GM23248 (cell line): ENCODE results near the gene CCHCR1. TPM values are rescaled to one million over a fixed set of nuclear protein-coding genes. Genes with fewer than 3 reads are reported as not detected.

Experiments
- DNase-seq: peaks from one replicate; pipeline ENCODE4 v3.0.0-alpha.2; 2015
- H2AFZ ChIP-seq: fragments of 200-600 bp; sonication (generic); 2 replicates; pipeline ENCODE4 v1.6.1; 2016; ENCODE audit warnings: antibody characterized with exemption
- H3F3A ChIP-seq: fragments of 200-600 bp; sonication (generic); 2 replicates; pipeline ENCODE4 v1.6.1; 2016; ENCODE audit warnings: mild to moderate bottlenecking, antibody characterized with exemption, mixed run types; ENCODE audit not compliant: insufficient read depth
- H3K27ac ChIP-seq: fragments of 200-600 bp; sonication (generic); 2 replicates; pipeline ENCODE4 v1.5.1; 2016; ENCODE audit warnings: mild to moderate bottlenecking
- H3K27me3 ChIP-seq: fragments of 200-600 bp; sonication (generic); replicated peaks from 2 replicates; pipeline ENCODE4 v1.6.1; 2016; ENCODE audit warnings: mild to moderate bottlenecking; ENCODE audit not compliant: insufficient read depth
- H3K36me3 ChIP-seq: fragments of 200-600 bp; sonication (generic); 2 replicates; pipeline ENCODE4 v1.6.1; 2016; ENCODE audit warnings: low read depth, mild to moderate bottlenecking
- H3K4me1 ChIP-seq: fragments of 200-600 bp; sonication (generic); 2 replicates; pipeline ENCODE4 v1.6.1; 2016; ENCODE audit warnings: mild to moderate bottlenecking; ENCODE audit not compliant: insufficient read depth
- H3K4me2 ChIP-seq: fragments of 200-600 bp; sonication (generic); one replicate; pipeline ENCODE4 v1.6.1; 2016; ENCODE audit warnings: mild to moderate bottlenecking; ENCODE audit not compliant: unreplicated experiment
- H3K4me3 ChIP-seq: fragments of 200-600 bp; sonication (generic); 2 replicates; pipeline ENCODE4 v1.5.1; 2016; ENCODE audit warnings: mild to moderate bottlenecking
- H3K79me2 ChIP-seq: fragments of 200-600 bp; sonication (generic); 2 replicates; pipeline ENCODE4 v1.6.1; 2016; ENCODE audit warnings: mild to moderate bottlenecking; ENCODE audit not compliant: insufficient read depth
- H3K9ac ChIP-seq: fragments of 200-600 bp; sonication (generic); 2 replicates; pipeline ENCODE4 v1.6.1; 2016; ENCODE audit warnings: mild to moderate bottlenecking
- H3K9me2 ChIP-seq: fragments of 200-600 bp; sonication (generic); 2 replicates; pipeline ENCODE4 v1.6.1; 2016; ENCODE audit warnings: mixed run types, mild to moderate bottlenecking, moderate library complexity; ENCODE audit not compliant: insufficient read depth
- H3K9me3 ChIP-seq: fragments of 200-600 bp; sonication (generic); one replicate; pipeline ENCODE4 v1.6.1; 2017; ENCODE audit warnings: low read depth
- H4K20me1 ChIP-seq: fragments of 200-600 bp; sonication (generic); 2 replicates; pipeline ENCODE4 v1.6.0; 2016; ENCODE audit not compliant: insufficient read depth
- EZH2 ChIP-seq: fragments of 200-600 bp; sonication (generic); IDR thresholded peaks from 2 replicates; pipeline ENCODE4 v1.6.1; 2018; ENCODE audit warnings: antibody characterized with exemption, mild to moderate bottlenecking; ENCODE audit not compliant: insufficient read depth, poor library complexity, severe bottlenecking
- EZH2phosphoT487 ChIP-seq: fragments of 200-600 bp; sonication (generic); IDR thresholded peaks from 2 replicates; pipeline ENCODE4 v1.6.1; 2018; ENCODE audit warnings: antibody characterized with exemption, moderate library complexity, mild to moderate bottlenecking, low read depth; ENCODE audit not compliant: insufficient read depth
- WGBS, 2 experiments: methylation state at CpG; one replicate each; pipeline ENCODE4 v1.1.6; 2015 to 2017; ENCODE audit warnings: low lambda C conversion rate in 2 of 2, low coverage in 1 of 2; ENCODE audit errors: missing lambda C conversion rate in 2 of 2; 5-methylcytosine and 5-hydroxymethylcytosine counted together
- in situ Hi-C: fragments of 300-500 bp; cut with MboI; formaldehyde crosslinking; loops from 2 replicates; pipeline ENCODE4 v1.15.0; 2020
- polyA plus RNA-seq: library from polyadenylated mRNA; unstranded; fragments of >200 nt; fragmentation: Nextera tagmentation; extraction: Ambion mirVana; gene quantifications from 2 replicates; pipeline ENCODE4 v1.2.1, GENCODE V29; 2016
- total RNA-seq: library from RNA; depleted of rRNA; stranded (reverse); fragments of >200 nt; shearing (Covaris generic); gene quantifications from 2 replicates; pipeline ENCODE4 v1.2.3, GENCODE V29; 2014

The CCHCR1 gene
- total and polyA plus RNA-seq, 2 experiments from 2014 or later: 13.2 to 13.5 TPM

DNA sequence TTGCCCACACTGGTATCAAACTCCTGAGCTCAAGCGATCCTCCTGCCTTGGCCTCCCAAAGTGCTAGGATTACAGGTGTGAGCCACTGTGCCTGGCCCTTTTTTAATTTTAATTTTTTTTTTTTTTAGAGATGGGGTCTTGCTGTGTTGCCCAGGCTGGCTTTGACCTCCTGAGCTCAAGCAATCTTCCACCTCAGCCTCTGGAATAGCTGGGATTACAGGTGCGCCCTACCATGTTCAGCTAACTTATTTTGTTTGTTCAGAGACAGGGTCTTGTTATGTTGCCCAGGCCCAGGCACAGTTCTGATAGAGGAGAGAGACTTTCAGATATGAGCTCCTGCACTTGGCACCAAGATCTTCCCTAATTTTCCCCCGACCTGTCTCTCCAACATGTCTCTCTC lies 26.9 kb downstream of the CCHCR1 start:
- Histone ChIP-seq H4K20me1 (no peaks in the 10 kb centered on the region), H3F3A (peaks cover 8% of the 10 kb centered on the region), H3K79me2 (no peaks in the 10 kb centered on the region), H3K9ac (no peak overlapping the region), H3K9me2 (no peaks in the 10 kb centered on the region), H3K4me1 (peaks cover 11% of the 10 kb centered on the region), H3K4me2 (no peak overlapping the region), H3K4me3 (no peak overlapping the region), H3K36me3 (no peaks in the 10 kb centered on the region), H3K27me3 (no peaks in the 10 kb centered on the region), H2AFZ (no peak overlapping the region), H3K9me3 (no peaks in the 10 kb centered on the region), H3K27ac (no peak overlapping the region)
- DNase-seq: no peak
- 91 to 94% methylated on average over 3 of the region's 3 CpGs for WGBS, 2 experiments
- no peak for TF ChIP-seq EZH2
- no peak for TF ChIP-seq EZH2phosphoT487
- in situ Hi-C loops: no loop called here

GRCh38 chr6:31129130-31129529 lies 28.5 kb downstream of the CCHCR1 start:
- Histone ChIP-seq H4K20me1 (no peaks in the 10 kb centered on the region), H3F3A (peaks cover 16% of the 10 kb centered on the region), H3K9me2 (no peaks in the 10 kb centered on the region), H3K79me2 (no peaks in the 10 kb centered on the region), H3K27ac (no peak overlapping the region), H3K4me1 (peaks cover 28% of the 10 kb centered on the region), H3K9me3 (no peaks in the 10 kb centered on the region), H3K36me3 (no peaks in the 10 kb centered on the region), H2AFZ (no peak overlapping the region), H3K27me3 (no peaks in the 10 kb centered on the region), H3K4me2 (no peak overlapping the region), H3K4me3 (no peak overlapping the region), H3K9ac (no peak overlapping the region)
- no peak for TF ChIP-seq EZH2phosphoT487
- no peak for TF ChIP-seq EZH2
- DNase-seq: no peak
- 80 to 81% methylated on average over 4 of the region's 4 CpGs for WGBS, 2 experiments
- in situ Hi-C loops: no loop called here

DNA sequence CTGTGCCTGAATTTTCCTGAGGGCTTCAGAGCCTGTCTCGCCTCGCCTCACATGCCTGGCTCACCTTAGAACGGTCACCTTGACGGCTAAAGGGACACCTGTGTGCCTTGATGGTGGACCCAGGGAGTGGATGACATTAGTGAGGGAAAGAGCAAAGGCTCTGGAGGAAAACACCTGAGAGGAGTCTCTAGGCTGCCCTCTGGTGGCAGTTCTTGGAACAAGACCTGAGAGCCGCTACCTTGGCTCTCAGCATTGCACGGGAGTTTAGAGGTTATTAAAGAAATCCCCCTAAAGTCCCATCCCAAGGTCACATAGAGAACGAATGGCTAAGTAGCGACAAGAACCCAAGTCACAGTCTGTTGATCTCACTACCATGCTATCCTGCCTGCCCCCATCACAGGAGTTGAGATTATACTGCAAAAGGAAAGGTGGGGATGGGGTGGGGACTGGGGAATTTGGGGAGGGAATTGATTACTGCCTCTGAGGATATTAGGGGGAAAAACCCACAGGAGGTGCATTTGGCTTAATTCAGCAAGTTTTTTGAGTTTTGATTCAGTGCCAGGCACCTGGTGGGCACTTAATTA lies 29.4 kb downstream of the CCHCR1 start:
- no peak overlapping the region for H3K4me2 ChIP-seq
- no peaks in the 10 kb centered on the region for H3K27me3 ChIP-seq
- WGBS, 2 experiments: 12 to 18% methylated on average over 8 of the region's 8 CpGs
- no peaks in the 10 kb centered on the region for H3K9me2 ChIP-seq
- no peak overlapping the region for H2AFZ ChIP-seq
- no peak overlapping the region for H3K9ac ChIP-seq
- no peak overlapping the region for H3K4me3 ChIP-seq
- TF ChIP-seq EZH2phosphoT487 (no peak), EZH2 (no peak)
- no peaks in the 10 kb centered on the region for H4K20me1 ChIP-seq
- no peaks in the 10 kb centered on the region for H3K36me3 ChIP-seq
- H3K27ac ChIP-seq: no peak overlapping the region
- in situ Hi-C loops: no loop called here
- H3K9me3 ChIP-seq: no peaks in the 10 kb centered on the region
- peak; percentile 57 for DNase-seq
- peaks cover 16% of the 10 kb centered on the region for H3F3A ChIP-seq
- H3K79me2 ChIP-seq: no peaks in the 10 kb centered on the region
- peaks cover 30% of the 10 kb centered on the region for H3K4me1 ChIP-seq

DNA sequence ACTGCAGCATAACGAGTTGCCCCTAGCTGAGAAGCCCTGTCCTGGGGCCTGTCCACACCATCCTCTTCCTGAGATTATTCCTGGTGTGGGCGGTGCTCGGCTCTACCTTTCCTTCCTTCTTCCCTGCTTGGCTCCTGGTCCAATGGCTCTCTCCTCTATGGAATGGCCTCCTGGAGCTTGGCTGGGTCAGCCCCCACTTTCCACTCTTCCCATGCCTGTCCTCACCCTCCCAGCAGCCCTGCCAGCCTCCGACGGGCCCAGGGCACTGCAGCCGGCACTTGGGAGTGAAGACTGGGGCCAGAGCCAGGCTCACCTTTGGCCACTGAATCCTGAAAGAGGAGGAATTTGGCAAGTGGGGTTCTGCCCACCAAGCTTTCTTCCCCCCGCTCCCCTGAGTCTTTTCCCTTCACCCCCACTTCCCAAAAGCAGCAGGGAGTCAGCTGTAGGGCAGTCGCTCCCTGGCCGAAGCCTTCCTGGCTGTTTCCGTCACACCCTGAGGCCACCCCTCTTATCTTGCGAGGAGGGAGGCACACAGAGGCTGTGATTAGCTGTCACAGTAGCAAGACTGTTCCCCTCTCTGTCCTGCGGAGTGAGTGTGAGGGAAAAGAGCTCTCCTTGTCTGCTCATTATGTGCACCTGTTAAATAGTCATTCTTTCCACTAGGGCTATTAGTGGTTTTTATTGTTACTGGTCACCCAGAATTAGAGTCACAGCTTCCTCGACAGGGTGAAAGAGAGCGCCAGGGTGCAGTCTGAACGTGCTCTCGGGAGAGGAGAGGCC lies 31.0 kb downstream of the CCHCR1 start:
- peaks cover 22% of the 10 kb centered on the region for H3F3A ChIP-seq
- 81% methylated on average over 15 to 16 of the region's 16 CpGs for WGBS, 2 experiments
- H3K27me3 ChIP-seq: no peaks in the 10 kb centered on the region
- no peaks in the 10 kb centered on the region for H3K9me3 ChIP-seq
- H3K4me3 ChIP-seq: no peak overlapping the region
- no peak overlapping the region for H2AFZ ChIP-seq
- no peaks in the 10 kb centered on the region for H4K20me1 ChIP-seq
- peak overlapping the region; percentile 35 for H3K4me2 ChIP-seq
- H3K9me2 ChIP-seq: no peaks in the 10 kb centered on the region
- no peak for DNase-seq
- H3K9ac ChIP-seq: peak overlapping the region; percentile 27; the same call in 1 of the 2 replicates
- H3K27ac ChIP-seq: peak overlapping the region; percentile 51
- peaks cover 38% of the 10 kb centered on the region for H3K4me1 ChIP-seq
- no peak for TF ChIP-seq EZH2
- no peak for TF ChIP-seq EZH2phosphoT487
- in situ Hi-C loops: no loop called here
- H3K79me2 ChIP-seq: no peaks in the 10 kb centered on the region
- no peaks in the 10 kb centered on the region for H3K36me3 ChIP-seq
